Thoracic aorta (tissue), 2 donors: ENCODE measurements around the gene ZMIZ1. TPM values are rescaled to one million over a fixed set of nuclear protein-coding genes. Genes with fewer than 3 reads are reported as not detected.

Experiments
- ATAC-seq: fragments of 150-250 bp; one replicate; pipeline ENCODE4 v1.8.0; 2017; ENCODE audit warnings: low read depth; ENCODE audit not compliant: insufficient number of reproducible peaks, low FRiP score
- DNase-seq: peaks from one replicate; pipeline ENCODE4 v3.0.0-alpha.2; 2020; ENCODE audit warnings: low spot score
- H3K27ac ChIP-seq, 2 donors: fragments of 200-600 bp; sonication (generic); 1 replicate in 1 of 2; 2 replicates in 1 of 2; pipeline ENCODE4 v1.5.1; 2016; ENCODE audit warnings: mild to moderate bottlenecking in 2 of 2, moderate library complexity in 2 of 2
- H3K27me3 ChIP-seq: fragments of 200-600 bp; sonication (generic); replicated peaks from 2 replicates; pipeline ENCODE4 v1.6.0; 2016; ENCODE audit warnings: mild to moderate bottlenecking; ENCODE audit not compliant: insufficient read depth
- H3K36me3 ChIP-seq: fragments of 200-600 bp; sonication (generic); one replicate; pipeline ENCODE4 v1.5.1; 2016
- H3K4me1 ChIP-seq, 2 donors: fragments of 200-600 bp; sonication (generic); 1 replicate in 1 of 2; 2 replicates in 1 of 2; pipeline versions ENCODE4 v1.5.1 to v1.6.0; 2016; ENCODE audit warnings: low read depth in 2 of 2, mild to moderate bottlenecking in 1 of 2; ENCODE audit not compliant: control insufficient read depth in 1 of 2
- H3K4me3 ChIP-seq: fragments of 200-600 bp; sonication (generic); 2 replicates; pipeline ENCODE4 v1.5.1; 2016; ENCODE audit warnings: mild to moderate bottlenecking
- H3K9me3 ChIP-seq: fragments of 200-600 bp; sonication (generic); 2 replicates; pipeline ENCODE4 v1.5.1; 2016
- CTCF ChIP-seq: fragments of 200-600 bp; sonication (generic); IDR thresholded peaks from one replicate; pipeline ENCODE4 v1.5.1; 2019; ENCODE audit warnings: antibody characterized with exemption
- total RNA-seq, 2 donors: library from RNA; depleted of rRNA; stranded (reverse); fragments of >200 nt; gene quantifications; one replicate each; pipeline versions ENCODE4 v1.1.0 to v1.2.3, GENCODE V29; 2016

ZMIZ1 gene
- total RNA-seq, 2 donors from 2014 or later = 57.8 to 81.6 TPM

DNA sequence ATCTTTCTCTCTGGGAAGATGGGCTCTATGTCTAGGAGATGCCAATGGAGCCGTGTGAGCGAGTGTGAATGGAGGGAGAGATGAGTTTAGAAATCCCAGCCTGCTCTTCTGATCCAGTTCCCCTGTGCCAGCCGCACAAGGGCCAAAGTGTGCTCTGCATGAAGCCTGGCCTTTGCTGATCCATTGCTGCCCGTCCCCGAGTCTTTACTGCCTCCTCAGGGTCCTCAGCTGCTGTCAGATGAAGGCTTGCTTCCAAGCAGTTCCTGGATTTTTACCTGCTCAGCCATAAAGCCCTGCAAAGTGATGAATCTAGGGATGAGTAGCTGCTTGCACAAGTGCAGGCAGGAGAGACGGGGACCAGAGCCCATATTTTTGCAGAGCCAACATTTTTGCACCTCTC is 115.9 kb downstream of the ZMIZ1 start:
- Histone ChIP-seq H3K4me1 (peaks cover 33 to 63% of the 10 kb centered on the region in 2 donors), H3K4me3 (no peak overlapping the region), H3K27ac (peak overlapping the region in 1 of 2 donors; percentile 19), H3K27me3 (no peaks in the 10 kb centered on the region), H3K9me3 (no peaks in the 10 kb centered on the region), H3K36me3 (peaks cover 7% of the 10 kb centered on the region)
- DNase-seq = no peak
- TF ChIP-seq CTCF = no peak
- no peak for ATAC-seq

- H3K4me3 ChIP-seq = no peak overlapping the region
- peaks cover 7% of the 10 kb centered on the region for H3K36me3 ChIP-seq
- H3K27ac ChIP-seq = peak overlapping the region in 1 of 2 donors; percentile 19
- no peak for TF ChIP-seq CTCF
- H3K4me1 ChIP-seq = peaks cover 33 to 63% of the 10 kb centered on the region in 2 donors
- ATAC-seq (no peak), DNase-seq (no peak)
- no peaks in the 10 kb centered on the region for H3K9me3 ChIP-seq
- no peaks in the 10 kb centered on the region for H3K27me3 ChIP-seq
These were observed 116.5 kb downstream of the ZMIZ1 start for GRCh38 chr10:79185067-79185774.

DNA sequence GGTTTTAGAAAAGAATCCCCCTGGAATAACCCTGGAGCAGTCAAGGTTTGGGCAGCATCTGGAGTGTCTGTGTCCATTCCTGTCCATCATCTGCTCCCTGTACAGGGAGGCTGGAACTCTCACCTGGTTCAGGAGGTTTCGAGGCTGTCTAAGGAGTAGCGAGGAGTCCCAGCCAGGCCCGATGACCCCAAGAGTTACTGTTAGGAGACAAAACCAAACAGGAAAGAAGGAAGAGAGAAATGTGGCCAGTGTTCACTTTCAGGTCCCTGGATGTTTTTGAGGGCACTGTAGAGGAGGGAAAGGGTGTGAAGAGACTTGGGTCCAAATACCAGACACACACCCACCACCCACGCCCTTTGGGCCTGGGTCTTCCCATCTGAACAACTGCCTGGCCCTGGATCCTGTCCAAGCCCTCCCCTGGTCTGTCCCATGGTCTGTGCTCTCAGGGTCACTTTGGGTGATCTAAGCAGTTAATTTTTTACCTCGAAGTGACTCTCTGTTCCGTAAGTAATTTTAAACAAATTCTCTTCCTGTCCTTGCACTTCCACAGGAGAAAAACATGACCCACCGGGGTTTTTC is 117.1 kb downstream of the ZMIZ1 start:
- ATAC-seq (no peak), DNase-seq (no peak)
- H3K9me3 ChIP-seq = no peaks in the 10 kb centered on the region
- H3K36me3 ChIP-seq = peaks cover 7% of the 10 kb centered on the region
- H3K4me3 ChIP-seq = no peak overlapping the region
- peak overlapping the region in 1 of 2 donors; percentile 19 for H3K27ac ChIP-seq
- H3K27me3 ChIP-seq = no peaks in the 10 kb centered on the region
- peaks cover 30 to 56% of the 10 kb centered on the region in 2 donors for H3K4me1 ChIP-seq
- no peak for TF ChIP-seq CTCF

DNA sequence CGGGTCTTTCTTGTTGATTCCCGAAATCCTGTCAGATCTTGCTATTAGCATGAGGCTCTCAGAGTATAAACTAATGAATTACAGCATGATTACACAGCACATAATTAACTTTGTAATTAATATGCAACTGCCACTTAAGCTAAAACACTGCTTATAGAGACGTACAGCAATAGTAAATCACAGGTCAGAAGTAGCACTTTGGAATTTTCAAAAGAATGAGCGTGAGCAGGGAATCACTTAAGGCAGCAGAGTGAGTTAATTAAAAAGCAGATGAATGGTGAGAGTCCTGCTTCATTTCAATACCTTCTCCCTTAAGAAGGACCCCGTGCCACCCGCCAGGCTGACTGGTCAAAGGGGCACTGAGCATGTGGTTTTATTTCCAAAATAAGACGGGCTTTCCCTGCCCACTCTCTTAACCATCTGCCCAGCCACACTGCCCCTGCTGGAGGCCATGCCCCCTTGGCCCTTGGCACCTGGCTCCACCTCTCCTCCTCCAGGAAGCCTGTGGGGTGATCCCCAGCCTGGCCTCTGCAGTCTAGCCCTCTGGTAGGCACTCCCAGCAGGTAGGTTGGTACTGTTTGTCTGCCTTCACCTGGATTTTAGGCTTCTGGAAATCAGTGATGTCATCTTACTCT is 117.8 kb downstream of the ZMIZ1 start:
- H3K27ac ChIP-seq = no peak overlapping the region
- H3K36me3 ChIP-seq = peaks cover 7% of the 10 kb centered on the region
- no peak overlapping the region for H3K4me3 ChIP-seq
- no peak for TF ChIP-seq CTCF
- DNase-seq (no peak), ATAC-seq (no peak)
- H3K9me3 ChIP-seq = no peaks in the 10 kb centered on the region
- peaks cover 30 to 54% of the 10 kb centered on the region in 2 donors for H3K4me1 ChIP-seq
- H3K27me3 ChIP-seq = no peaks in the 10 kb centered on the region

DNA sequence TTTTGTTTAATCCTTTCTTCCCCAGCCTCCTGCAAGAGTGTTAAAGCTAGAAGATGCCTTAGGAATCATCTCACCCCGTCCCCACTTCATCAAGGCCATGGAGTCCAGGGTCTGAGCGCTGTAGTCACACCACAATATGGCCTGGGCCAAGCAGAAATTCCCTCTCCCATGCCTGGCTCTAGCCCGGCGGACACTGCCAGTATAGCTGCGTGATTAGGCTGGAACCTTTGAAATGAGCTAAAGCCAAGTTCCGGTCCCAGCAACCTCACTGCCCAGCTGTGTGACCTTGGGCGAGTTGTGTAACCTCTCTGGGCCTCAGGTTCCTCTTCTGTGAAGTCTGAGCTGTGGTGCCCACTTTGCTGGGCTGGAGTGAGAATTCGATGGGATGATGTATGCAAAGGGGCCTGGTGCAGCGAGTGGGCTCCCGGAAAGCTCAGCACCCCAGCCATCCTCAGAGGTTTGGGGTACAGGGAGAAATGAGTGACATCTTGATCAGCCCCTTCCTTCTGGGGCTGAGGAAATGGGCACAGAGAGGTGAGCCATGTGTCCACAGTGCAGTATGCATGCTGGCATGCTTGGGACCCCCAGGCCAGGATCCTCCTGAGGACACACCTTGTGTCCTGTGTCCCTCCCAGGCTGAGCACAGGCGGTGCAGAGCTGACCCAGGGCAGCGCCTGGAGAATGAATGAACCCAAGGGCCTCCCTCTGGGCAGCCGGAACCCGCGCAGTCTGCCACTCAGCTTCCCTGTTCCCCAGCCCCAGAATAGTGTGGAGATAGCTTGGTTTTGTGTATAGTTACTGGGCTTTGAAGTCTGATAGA is 118.6 kb downstream of the ZMIZ1 start:
- H3K4me1 ChIP-seq = peaks cover 30 to 46% of the 10 kb centered on the region in 2 donors
- peaks cover 7% of the 10 kb centered on the region for H3K36me3 ChIP-seq
- no peaks in the 10 kb centered on the region for H3K9me3 ChIP-seq
- no peak for TF ChIP-seq CTCF
- H3K27me3 ChIP-seq = no peaks in the 10 kb centered on the region
- no peak overlapping the region for H3K27ac ChIP-seq
- DNase-seq = no peak
- no peak overlapping the region for H3K4me3 ChIP-seq
- no peak for ATAC-seq
